ENCODE measurements around the gene EGLN1.
A peak's percentile ranks its signal among the peaks of the same experiment; 100 is the strongest.
"Not testable (repeated sequence)": the region's sequence is repeated elsewhere in the genome, so short reads cannot be mapped to it uniquely, and the experiment has no call there.

The EGLN1 gene

DNA sequence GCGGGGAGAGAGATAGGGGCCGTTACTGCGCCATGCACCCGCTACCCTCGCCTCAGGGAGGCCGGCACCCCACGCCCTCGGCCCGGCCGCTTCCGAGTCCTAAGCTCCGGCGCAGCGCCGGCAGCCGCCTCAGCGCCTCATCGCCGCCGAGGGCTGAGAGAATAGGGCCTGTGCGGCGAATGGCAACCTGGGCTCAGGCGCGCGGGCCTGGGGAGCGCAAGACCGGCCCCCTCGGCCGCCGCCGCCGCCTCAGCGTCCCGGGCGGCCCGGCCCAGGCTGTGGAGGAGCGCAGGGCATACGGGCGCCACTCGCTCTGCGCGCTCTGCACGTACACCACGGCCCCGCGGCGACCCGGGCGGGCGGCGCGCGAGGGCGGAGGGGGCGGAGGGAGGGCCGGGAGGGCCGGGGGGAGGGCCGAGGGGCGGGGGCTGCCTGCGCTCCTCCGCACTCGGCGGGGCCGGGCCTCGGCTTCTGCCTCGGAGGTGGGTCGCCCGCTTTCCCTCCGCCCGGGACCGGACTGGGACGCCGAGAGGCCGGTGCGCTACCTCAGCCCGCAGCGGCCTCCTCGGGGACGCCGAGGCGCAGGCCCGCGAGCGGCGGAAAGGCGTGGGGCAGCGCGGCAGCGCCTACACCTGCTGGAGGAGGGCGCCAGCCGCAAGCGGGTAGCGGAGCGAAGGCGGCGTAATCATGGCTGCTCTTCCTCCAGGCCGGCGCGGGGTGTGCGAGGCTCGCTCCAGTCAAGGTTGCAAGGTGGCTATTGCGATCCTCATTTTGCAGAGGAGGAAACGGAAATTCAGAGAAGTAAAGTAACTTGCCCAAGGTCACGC is at the start of gene EGLN1:
EGLN1 (minus strand) TSS at position 317 of the 827 bp plus-strand sequence. CDS start 399 bp downstream, outside the sequence.
- DNase-seq = peak; percentile 88

GRCh38 chr1:231471500-231471899 is 49.4 kb upstream of the EGLN1 start:
- DNase-seq = not testable (repeated sequence)

GRCh38 chr1:231471027-231471426 is 48.9 kb upstream of the EGLN1 start:
- DNase-seq = not testable (repeated sequence)

GRCh38 chr1:231467986-231468385 is 45.9 kb upstream of the EGLN1 start:
- no peak for DNase-seq

- no peak for DNase-seq
These were observed 43.0 kb upstream of the EGLN1 start for GRCh38 chr1:231465051-231465450.

- DNase-seq = no peak
These were observed 41.5 kb upstream of the EGLN1 start for GRCh38 chr1:231463541-231463940.

- DNase-seq = peak; percentile 64
These were observed 38.5 kb upstream of the EGLN1 start for GRCh38 chr1:231460614-231461013.

GRCh38 chr1:231459438-231459837 is 37.4 kb upstream of the EGLN1 start:
- not testable (repeated sequence) for DNase-seq

GRCh38 chr1:231457956-231458355 is 35.9 kb upstream of the EGLN1 start:
- not testable (repeated sequence) for DNase-seq

GRCh38 chr1:231454133-231454532 is 32.0 kb upstream of the EGLN1 start:
- not testable (repeated sequence) for DNase-seq

GRCh38 chr1:231446138-231446537 is 24.1 kb upstream of the EGLN1 start:
- DNase-seq = no peak

DNA sequence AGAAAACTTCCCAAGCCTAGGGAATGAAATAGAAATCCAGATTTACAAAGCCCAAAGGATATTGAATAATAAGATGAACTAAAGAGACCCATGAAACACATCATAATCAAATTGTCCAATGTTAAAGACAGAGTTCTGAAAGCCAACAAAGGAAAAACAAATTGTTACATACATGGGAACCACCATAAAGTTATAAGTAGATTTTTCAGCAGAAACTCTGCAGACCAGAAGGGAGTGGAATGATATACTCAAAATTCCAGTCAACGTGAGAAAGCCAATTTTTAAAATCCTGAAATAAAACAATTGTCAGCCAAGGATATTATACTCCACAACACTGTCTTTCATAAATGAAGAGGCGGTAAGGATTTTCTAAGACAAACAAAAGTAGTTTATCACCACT is 22.0 kb upstream of the EGLN1 start:
- no peak for DNase-seq

- no peak for DNase-seq
These were observed 21.3 kb upstream of the EGLN1 start for GRCh38 chr1:231443363-231443762.

- DNase-seq = no peak
These were observed 20.6 kb upstream of the EGLN1 start for GRCh38 chr1:231442735-231443134.

- no peak for DNase-seq
These were observed 10.9 kb upstream of the EGLN1 start for GRCh38 chr1:231432996-231433395.

DNA sequence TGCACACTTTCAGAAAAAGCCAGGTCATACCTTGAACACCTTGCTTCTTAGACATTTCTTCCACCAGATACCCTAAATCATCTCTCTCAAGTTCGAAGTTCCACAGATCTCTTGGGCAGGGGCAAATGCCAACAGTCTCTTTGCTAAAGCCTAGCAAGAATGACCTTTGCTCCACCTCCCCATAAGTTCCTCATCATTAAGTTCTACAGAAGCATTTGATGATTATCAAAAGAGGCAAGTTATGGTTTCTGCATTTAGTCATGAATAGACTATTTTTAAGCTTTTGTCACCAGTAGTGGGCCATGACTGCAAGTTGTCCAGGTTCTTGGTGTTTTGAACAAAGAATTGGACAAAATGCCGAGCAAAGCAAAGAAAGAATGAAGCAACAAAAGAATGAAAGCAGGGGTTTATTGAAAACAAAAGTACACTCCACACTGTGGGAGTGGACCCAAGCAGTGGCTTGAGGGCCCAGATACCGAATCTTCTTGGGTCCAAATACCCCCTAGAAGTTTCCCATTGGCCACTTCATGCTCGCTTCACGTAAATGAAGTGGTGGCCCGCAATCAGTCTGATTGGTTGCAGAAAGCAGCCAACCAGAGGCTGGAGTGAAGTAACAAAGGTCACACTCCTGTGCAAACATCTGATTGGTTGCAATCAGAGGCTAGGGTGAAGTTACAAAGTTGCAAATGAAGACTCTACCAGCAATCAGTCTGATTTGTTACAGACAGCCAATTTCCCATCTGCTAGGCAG is 9.8 kb upstream of the EGLN1 start:
- DNase-seq = no peak

GRCh38 chr1:231430678-231431352 is 8.7 kb upstream of the EGLN1 start:
- DNase-seq = not testable (repeated sequence)

DNA sequence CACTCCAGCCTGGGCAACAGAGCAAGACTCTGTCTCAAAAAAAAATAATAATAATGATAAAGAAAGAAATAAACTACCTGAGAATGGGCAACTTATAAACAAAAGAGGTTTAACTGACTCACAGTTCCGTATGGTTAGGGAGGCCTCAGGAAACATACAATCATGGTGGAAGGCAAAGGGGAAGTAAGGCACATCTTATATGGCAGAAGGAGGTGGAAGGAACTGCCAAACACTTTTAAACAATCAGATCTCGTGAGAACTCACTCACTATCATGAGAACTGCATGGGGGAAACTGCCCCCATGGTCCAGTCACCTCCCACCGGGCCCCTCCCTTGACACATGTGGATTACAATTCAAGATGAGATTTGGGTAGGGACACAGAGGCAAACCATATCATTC is 6.3 kb upstream of the EGLN1 start:
- DNase-seq = no peak

DNA sequence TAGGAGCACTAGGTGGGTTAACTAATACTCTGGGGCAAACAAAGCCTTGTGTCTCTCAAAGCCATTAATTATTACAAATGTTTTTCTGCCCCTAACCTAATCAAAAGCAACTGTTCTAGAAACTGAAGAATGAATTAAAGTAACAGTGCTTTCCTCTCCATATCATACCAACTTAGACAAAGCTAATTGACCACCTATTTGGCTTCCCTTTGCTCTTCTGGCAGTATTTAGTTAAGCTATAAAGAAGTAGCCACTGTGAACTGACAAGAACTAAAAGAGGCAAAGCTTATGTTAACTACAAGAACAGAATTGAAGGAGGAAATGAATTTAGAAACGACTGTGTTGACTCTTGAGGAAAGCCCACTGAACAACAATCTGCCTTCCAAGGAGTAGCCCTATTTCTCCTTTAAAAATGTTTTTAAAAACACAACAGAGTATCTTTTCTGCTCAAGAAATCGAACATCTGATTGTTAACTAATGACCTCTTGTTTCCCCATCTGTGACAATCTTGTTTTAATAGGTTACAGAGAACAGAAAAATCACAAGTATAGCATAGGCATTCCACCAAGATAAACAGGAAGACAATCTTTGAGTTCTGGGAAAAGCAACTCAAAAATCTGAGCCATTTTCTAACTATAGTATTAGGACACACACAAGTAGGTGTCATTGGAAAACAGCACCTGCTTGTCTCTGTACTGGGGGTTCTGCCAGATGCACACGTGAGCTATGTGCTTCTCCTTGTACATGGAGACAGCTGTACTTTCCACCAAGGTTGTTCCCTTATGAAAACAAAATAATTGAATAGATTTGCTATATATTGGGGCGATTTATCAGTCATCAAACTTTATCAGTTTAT is 3.1 kb upstream of the EGLN1 start:
- DNase-seq = no peak

GRCh38 chr1:231423648-231424047 is 1.6 kb upstream of the EGLN1 start:
- no peak for DNase-seq

DNA sequence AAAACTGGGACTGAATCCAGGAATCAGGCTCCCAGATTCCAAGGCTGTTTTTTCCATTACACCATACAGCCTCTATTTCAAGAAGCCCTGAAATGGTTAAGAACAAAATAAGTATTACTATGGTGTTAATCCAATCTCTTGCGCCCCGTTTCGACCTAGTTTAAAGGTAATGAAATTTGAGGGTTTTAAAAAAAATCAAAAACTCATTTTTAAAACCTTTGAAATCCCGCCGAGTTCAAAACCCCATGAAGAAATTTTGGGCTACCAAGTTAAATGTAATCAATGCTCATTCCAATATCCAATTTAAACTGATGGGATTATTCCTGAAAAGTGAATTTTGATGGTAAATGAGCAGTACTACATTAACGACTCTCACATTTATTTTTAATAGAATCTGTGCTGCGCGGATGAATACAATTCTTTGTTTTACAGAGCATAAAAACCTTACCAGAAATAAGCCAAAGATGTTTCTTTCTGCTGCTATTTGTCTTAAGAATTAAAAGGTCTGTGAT is 767 bp upstream of the EGLN1 start:
- no peak for DNase-seq

- no peak for DNase-seq
These were observed 529 bp downstream of the EGLN1 start for GRCh38 chr1:231421546-231421970.

Data from activated CD8-positive, alpha-beta memory T cell treated with anti-CD3 and anti-CD28 coated beads, Interleukin-2, amount 50 U/mL, for 48 hours (primary cell).